C4-2B (cell line): ENCODE measurements around the gene TMEM175.

ENCODE experiments used
- CTCF ChIP-seq: fragments of 450-650 bp; conservative IDR thresholded peaks from 2 replicates; pipeline ENCODE4 v1.5.1; 2017; ENCODE audit warnings: mild to moderate bottlenecking
- ZFX ChIP-seq: fragments of 450-650 bp; IDR thresholded peaks from 2 replicates; pipeline ENCODE4 v1.6.1; 2017

- no peak for TF ChIP-seq CTCF
- no peak for TF ChIP-seq ZFX
These were observed 36.7 kb upstream of the TMEM175 start for GRCh38 chr4:895596-895995.
